Occipital lobe (tissue), 2 donors: ENCODE measurements around the gene NME4. TPM values are rescaled to one million over a fixed set of nuclear protein-coding genes. Genes with fewer than 3 reads are reported as not detected.

Experiments used
- DNase-seq: peaks from one replicate; lab custom pipeline; 2025; lab: John Stamatoyannopoulos, UW
- total RNA-seq: library from RNA; depleted of rRNA; stranded (reverse); fragments of >200 nt; gene quantifications from one replicate; pipeline ENCODE4 v1.2.3, GENCODE V29; 2014

Gene NME4
- total RNA-seq, 1 donor from 2014 or later: 15.4 TPM

DNA sequence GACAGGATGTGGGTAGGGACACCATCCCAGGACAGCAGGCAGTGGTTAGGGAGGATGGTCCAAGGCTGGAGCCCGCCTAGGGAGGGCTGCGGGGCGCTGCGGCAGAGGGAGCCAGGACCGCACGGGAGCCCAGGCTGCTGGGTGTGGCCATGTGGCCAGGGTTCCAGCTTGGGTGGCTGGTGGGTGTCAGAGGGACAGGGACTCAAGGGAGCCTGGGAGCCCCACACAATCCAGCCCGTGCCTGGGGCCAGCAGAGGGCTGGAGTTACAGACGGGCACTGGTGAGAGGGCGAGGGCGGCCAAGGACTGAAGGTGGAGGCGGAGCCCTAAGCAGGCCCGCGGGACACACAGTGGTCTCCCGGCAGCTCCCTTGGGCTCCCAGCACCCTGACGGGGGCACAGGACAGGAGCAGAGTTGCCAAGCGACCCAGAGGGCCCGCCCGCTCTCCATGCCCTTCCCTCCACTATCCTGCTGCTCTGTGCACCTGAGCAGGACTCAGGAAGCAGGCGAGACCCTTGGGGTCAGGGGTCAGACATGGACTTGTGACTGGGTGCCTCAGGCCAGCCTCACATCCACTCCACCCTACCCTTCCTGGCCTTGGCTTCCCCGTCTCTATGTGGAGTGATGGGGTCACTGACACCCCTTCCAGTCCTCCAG is 33.8 kb upstream of the NME4 start:
- no peak for DNase-seq

DNA sequence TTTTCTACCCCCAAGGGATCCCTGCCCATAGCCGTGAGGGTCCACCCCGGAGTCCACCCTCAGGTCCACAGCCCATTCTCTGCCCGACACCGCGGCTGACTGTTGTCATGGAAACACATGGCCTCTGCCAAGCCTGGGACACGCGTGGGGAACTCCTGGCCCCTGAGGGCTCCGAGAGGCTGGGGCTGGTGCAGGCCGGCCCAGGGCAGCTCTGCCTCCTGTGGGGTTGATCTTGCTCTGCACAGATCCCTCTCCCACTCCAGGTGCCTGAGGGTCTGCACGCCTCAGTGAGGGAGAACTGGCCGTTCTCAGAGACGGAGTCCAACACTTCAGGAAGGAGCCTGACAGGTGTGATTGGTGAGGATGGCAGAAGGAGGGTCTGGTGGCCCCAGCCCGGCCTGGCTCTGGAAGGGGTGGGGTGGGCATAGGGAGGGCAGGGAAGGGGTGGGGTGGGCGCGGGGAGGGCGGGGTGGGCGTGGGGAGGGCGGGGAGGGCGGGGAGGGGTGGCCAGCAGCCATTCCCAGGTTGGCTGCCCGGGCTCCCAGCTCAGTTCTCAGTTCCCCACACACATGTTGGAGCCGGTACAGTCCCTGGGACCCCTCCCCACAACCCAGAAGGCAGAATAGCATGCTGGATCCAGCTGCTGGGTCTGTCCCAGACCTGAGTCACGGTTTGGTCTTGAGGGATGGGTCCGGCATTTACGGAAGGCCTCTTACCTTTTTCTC is 33.1 kb upstream of the NME4 start:
- DNase-seq: no peak

DNA sequence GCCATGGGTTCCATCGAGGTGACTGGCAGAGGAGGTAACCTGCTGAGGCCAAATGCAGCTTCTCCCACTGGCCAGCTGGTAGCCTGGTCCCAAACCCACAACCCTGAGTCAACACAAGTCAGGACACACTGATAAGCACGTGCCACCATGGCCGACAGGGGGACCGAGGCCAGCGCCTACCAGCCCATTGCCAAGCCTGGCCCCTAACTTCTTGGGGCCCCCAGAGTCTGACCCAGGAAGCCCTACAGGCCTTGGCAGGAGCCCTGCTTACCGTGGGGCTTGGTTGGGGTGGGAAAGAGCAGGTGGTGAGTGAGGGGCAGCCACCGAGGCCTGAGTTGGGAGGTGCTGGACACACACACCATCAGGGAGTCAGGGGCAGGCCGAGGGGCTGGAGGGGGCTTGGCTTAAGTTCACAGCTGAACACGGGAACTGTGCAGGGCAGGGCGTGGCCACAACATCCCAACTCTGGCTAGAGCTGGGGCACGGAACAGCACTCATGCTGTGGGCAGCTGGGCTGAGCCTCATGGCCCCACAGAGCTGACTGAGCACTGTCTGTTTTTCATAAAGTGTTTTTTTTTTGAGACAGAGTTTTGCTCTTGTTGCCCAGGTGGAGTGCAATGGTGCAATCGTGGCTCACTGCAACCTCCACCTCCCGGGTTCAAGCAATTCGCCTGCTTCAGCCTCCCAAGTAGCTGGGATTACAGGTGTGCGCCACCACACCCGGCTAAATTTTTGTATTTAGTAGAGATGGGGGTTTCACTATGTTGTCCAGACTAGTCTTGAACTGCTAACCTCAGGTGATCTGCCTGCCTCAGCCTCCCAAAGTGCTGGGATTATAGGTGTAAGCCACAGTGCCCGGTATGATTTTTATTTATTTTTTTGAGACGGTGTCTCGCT is 32.2 kb upstream of the NME4 start:
- no peak for DNase-seq

DNA sequence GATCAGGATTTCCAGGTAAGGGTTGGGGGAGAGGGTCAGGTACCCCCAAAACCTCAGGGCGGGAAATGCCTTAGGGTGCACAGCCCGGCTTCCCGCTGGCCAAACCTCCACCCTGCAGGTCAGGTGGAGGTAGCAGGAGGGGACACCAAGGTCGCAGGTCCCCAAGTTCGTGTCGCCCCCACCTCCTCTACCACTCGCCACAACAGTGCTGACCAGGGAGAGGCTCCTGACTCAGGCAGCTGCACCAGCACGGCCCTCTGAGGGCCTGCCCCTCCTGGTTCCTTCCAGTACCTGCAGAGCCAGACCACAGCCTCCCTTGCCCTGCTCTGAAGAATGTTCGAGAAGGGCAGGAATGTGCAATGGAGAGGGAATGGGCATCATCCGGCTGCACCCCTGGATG is 30.5 kb upstream of the NME4 start:
- no peak for DNase-seq

DNA sequence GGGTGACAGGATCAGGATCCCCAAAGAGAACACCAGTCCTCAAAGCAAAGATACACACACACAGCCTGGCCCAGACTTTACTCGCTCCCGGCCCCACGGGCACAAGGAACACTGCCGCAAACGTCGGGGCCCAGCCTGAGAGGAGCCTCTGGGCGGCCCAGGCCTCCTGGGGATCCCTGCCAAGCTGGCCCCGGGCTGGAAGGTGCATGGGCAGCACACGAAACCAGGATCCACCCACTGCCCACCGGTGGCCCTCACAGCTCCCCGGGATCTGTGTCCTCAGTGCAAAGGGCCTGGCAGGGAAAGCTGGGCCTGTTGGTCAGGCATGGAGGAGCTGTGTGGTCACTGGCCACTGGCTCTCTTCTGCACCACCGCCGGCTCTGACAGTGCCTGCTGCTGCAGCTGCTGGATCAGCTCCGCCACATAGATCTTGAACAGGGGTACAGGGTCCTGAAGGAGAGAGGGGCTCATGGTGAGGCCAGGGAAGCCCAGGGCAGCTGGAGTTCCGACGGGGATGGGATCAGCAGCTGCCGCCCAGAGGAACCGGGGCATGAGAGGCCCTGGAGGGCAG is 29.6 kb upstream of the NME4 start:
- DNase-seq: no peak

DNA sequence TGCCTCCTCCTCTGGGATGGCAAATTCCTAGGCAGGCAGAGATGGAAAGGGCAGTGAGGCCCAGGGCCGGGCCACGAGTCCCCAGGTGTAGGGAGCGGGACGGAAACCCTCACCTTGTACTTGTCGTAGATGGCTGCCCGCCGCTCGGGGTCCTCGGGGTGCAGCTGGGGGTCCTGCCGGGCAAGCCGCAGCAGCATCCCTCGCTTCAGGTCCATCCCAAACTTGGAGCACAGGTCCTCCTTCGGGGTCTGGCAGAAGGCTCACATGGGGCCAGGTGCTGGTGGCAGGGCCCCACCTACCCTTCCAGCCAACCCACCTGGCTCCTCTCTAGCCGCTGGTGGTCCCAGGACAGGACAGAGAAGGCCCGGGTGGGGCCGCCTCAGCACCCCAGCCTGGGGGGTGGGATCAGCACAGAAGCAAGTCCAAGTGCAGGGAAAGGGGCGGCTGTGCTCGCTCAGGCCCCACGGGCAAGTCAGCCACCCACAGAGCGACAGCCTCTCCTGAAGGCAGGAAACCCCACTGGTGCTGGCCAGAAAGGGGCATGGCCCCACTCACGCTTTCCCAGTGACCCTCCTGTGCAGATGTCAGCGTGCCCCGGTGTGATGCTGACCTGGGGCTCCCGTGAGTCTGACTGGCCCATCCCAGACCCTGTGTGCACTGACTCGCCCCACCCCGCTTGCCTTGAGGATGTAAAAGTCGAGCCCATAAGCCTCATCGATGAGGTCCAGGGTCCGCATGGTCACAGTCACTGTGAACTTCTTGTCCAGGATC is 28.4 kb upstream of the NME4 start:
- no peak for DNase-seq

DNA sequence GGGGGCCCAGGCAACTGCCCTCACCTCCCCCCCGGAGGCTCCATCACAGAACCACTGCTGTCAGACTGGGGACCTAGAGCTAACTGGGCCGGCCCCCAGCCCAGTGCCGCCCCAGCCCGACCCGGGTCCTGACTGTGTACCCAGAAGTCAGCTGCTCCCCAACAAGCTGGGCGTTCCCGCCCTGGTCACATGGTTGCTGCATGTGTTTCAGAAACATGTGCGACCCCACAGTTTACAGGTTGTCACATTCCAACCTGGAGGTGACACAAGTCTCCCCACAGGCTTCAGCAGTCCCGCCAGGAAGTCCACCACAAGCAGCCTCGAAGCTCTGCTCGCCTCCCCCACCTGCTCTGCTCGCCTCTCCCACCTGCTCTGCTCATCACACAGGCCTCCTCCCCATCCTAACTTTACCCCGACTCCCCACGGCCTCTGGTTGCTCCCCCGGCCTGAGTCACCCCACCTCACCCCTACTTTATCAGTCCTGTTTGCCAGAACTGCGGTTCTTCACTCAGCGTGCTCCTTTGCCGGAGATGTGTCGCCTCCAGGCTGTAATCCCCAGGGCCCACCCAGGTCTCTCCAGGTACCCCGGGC is 27.6 kb upstream of the NME4 start:
- DNase-seq: no peak

DNA sequence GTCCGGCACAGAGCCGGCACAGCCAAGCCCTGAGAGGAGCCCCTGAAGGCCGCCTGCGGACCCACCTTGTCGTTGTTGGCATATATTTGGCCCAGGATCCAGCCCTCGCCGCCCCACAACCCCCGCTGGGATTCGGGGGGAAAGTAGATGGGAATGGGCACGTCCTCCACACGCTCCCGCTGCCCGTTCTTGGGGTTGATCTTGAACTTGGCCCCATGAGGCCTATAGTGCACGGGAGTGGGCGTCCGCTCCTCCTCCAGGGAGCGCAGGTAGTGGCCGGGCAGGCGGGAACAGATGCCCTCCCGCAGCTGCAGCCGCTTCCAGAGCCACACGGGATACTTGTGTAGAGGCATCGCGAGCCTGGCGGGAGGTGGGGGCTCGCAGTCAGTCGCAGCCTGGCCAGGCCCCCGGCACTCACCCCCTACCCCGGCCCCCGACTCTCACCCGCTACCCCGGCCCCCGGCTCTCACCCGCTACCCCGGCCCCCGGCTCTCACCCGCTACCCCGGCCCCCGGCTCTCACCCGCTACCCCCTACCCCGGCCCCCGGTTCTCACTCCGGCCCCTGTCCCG is 27.0 kb upstream of the NME4 start:
- DNase-seq: no peak

DNA sequence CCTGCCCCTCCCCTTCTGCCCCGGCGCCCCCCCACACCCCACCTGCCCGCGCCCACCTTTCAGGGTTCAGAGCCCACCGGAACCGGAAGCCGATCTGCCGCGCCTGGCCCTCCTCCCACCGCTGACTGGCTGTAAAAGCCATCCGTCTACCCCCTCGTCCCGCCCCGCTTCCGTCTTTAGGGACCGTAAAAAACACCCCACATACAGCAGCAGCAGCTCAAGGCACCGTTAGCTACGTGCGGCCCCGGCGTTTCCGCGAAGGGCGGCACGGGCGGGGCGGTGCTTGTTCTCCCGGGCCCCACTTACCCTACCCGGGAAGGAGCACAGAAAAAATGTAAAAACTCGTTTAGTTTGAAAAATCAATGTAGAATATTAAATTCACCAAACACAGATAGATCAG is 26.6 kb upstream of the NME4 start, which contains the start of gene MRPL28:
Gene MRPL28, minus strand, starts transcription at position 96 of the 400 bp plus-strand sequence. CDS start 320 bp downstream, outside the sequence.
- peak; percentile 91 for DNase-seq

DNA sequence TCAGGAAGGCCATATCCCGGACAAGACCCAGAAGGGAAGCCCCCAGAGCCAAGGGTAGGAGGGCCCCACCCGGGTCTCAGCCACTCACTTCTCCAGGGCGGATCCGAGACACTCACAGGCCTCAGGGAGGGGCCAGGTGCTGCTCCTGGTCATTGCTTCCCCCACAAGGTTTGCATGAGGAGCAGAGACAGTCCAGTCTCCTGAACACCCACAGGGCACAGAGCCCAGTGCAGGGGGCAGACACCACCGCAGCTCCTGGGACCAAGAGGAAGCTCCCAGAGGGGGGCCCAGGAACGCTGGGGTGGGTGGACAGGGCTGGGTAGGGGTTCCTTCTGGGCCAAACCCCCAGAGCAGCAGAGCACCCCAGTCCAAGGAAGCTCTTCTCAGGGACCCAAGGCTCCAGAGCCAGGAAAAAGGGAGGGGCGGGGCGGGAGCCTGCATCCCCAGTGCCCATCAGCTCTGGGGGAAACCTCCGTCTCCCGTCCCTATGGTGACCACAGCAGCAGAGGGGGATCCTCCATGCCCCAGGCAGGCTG is 26.0 kb upstream of the NME4 start:
- DNase-seq: no peak

DNA sequence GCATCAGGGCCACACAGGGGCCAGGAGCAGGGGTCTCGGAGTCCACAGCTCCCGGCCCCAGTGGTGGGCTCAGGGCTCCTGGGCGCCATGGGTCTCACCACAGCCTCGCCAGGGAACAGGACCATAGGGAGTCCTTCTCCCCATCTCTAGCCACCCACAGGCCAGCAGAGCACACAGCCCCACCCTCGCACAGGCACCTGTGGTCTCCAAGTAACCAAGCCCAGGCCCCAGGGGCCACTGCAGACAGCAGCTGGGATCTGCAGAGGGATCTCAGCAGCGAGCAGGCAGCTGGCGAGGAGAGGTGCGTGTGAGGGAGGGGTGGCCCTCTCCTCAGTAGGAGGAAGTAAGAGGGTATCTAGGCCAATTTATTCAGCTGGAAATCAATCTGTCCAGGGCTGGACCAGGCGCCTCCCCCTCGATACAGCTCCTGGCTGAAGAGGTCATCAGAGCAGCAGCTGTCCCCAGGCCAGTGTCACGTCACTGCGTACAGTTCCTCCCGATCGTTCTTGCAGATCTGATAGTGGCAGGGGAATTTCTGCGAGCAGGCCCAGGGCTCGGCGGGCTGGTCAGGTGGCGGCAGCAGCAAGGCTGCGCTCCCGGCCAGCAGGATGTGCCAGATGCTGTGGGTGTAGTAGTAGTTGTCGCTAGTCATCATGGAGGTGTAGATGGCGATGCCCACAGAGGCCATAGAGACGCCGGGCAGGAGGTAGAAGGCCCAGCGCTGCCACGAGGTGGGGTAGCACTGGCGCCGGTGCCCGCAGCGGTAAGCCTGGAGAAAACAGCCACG is 25.3 kb upstream of the NME4 start:
- DNase-seq: no peak

DNA sequence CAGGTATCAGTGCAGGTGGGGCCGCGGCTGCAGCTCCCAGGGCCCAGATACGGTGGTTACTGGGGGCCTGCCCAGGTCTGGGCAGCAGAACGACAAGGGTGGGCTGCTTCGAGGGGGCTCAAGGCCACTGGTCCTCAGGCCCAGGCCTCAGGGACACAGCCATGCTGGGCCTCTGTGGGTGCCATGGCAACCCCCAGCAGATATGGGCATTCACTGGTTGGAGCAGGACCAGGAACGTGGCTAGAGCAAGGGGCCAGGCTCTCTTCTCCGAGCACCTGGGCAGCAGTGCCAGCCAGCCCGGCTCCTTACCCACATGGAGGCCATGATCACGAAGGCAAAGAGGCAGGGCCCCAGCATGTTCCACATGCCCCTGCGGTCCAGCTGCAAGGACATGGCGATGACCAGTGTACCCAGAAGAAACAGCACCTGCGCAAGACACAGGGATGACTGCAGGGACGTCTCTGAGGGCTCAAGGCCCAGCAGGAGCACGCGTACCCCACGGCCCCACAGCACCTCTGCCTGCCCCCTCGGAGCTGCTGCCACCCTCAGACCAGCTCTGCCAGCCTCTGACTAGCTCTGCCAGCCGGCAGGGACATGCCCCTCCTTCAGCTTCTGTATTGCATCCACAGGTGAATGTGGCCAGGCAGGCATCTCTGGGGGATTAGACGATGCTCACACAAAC is 24.6 kb upstream of the NME4 start:
- no peak for DNase-seq

DNA sequence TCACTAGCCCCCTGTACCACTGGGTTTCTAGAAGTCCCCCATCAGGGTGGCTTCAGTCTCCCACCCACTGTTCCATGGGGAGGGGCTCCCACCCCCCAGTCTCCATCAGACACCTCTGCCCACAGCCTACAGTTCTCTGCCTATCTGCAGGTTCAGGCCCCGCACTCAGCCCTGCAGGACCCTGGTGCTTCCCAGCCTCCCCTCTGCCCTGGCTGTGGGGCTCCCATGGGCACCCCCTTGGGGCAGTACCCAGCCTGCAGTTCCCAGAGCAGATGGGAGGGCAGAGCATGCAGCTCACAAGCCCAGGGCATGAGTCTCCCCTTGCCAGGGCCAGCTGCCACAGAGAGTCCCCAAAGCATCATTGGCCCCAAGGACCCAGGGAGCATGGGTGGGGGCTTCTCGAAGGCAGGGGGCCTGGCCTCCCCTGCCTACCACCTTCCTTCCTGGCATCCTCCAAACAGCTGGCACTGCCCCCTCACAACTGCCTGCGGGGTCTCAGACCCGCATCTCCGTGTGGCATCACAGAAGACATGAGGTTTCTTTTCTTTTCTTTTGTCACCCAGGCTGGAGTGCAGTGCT is 23.9 kb upstream of the NME4 start:
- DNase-seq: no peak

DNA sequence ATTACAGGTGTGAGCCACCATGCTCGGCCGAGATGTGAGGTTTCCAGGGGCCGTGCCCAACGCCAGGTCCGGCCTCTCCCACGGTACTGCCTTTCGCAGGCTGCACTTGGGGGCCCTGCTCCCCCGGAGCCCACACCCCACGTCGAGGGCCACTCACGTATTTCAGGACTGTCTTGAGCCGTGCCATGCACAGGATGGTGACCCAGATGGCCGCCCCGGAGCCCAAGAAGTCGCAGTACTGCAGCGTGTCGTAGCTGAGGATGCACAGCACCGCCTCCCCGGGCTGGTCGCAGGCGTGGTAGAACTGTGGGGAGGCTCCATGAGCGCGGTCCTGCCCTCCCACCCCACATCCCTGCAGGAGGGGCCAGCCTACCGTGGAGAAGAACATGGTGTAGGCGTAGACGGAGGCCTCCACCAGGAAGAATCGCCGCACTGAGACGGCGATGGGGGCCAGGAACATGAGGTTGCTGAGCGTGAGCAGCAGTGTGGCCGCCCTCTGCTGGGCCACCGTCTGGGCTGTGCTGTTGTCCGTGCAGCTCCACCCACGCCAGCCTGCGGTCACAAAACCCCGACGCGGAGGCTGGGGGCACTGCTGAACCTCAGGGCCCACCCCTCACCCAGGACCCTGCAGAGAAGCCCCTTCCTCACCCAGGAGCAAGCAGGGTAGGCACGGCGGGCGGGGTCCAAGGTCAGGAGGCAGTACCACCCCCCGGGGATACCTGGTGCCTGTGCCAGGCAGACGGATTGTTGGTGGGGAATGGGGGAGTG is 23.0 kb upstream of the NME4 start:
- no peak for DNase-seq

DNA sequence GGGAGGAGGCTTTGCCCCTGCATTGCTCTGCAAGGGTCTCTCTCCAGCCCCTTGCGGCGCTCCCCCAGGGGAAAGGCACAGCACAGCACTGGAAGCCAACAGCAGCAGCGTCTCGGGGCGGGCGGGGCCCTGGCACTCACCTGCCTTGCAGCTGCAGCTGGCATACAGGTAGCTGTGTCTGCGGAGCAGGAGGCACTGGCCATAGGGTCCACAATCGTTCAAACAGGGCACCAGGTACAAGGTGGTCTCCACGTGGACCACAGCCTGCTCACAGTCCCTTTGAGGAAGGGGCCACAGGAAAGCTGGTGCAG is 22.4 kb upstream of the NME4 start:
- no peak for DNase-seq

DNA sequence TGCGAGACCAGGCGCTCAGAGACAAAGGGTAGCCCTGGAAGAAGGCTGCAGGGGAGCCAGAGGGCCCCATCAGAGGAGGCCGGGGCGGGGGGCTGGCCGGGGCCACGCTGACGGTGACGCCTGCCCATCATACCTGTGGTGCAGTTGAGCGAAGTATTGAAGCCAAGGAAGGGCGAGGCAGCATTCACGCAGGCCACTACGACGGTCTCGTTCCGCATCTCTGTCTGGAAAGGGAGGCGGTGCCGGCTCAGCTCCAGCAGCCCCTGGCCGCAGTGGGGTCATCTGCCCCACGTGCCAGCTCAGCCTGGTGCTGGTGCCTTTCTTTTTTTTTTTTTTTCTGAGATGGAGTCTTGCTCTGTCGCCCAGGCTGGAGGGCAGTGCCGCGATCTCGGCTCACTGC is 21.8 kb upstream of the NME4 start:
- no peak for DNase-seq

DNA sequence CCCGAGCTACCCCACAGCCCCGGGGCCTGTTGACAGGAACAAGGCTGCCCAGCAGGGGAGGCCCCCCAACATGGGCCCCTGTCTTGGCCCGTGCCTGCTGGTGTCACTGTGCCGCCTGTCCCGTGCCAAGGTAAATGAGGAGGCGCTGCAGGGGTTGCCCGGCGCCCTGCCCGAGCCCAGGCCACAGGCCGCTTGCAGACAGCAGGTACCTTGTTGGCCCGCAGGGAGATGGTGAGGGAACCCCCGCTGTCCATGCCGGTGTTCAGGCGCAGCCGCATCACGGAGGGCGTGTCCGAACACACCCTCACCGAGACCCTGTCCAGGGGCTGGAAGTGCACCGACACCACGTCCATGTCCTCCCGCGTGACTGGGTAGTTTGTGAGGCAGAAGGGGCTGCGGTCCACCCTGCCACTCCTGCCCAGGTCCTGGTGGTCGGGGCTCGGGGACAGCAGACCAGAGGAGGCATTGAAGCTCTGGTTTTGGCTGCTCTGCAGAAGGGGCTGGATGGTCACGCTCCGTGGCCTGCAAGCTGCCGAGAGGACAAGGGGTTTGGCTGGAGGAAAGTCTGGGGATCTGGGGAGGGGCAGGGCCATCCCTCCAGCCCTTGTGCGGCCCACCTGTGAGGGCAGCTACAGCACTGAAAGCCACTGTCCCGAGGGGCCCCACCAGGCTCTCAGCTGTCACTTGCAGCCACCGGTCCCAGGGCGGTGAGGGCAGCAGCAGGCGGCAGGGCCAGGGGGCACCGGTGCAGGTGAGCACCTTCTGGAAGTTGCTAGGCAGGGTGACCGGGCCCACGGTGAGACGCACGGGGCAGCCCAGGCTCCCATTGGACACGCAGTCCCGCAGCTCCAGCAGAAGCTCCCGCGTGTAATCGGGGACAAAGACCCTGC is 20.8 kb upstream of the NME4 start:
- DNase-seq: no peak
